Forelimb muscle (tissue), 1 donor: ENCODE data around the gene MEI4. TPM values are rescaled to one million over a fixed set of nuclear protein-coding genes. Genes with fewer than 3 reads are reported as not detected.

ENCODE experiments used
- DNase-seq: peaks from one replicate; pipeline ENCODE4 v3.0.0-alpha.2; 2013; ENCODE audit warnings: low read depth
- polyA plus RNA-seq: library from polyadenylated mRNA; unstranded; fragments of 120-200 nt; gene quantifications from one replicate; pipeline ENCODE4 v1.2.1, GENCODE V29; 2013; ENCODE audit not compliant: insufficient read length

MEI4 gene
- polyA plus RNA-seq, 1 donor = 0.04 TPM

DNA sequence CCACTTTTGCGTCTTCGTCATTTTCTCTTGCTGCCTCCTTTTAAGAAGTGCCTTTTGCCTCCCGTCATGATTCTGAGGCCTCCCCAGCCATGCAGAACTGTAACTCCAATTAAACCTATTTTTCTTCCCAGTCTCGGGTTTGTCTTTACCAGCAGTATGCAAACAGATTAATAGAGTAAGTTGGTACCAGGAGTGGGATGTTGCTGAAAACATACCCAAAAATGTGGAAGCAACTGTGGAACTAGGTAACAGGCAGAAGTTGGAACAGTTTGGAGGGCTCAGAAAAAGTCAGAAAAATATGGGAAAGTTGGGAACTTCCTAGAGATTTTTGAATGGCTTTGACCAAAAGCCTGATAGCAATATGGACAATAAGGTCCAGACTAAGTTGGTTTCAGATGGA lies 309.2 kb downstream of the MEI4 start:
- no peak for DNase-seq

GRCh38 chr6:77965449-77965848 lies 312.6 kb downstream of the MEI4 start:
- no peak for DNase-seq

GRCh38 chr6:77972334-77972733 lies 319.5 kb downstream of the MEI4 start:
- no peak for DNase-seq

Other genes starting within 250 kb of the MEI4 start
- gene HTR1B, start 189.5 kb upstream of the MEI4 start, polyA plus RNA-seq = 0.11 TPM